Stimulated activated CD8-positive, alpha-beta memory T cell treated with anti-CD3 and anti-CD28 coated beads, Interleukin-7, amount 100 ng/mL, for 1 hour (primary cell): Measurements from ENCODE around the gene SLC7A1.

Experiments
- DNase-seq, 2 donors: peaks; one replicate each; pipeline ENCODE4 v3.0.0-alpha.2; 2020; ENCODE audit warnings: low read depth in 2 of 2

Gene SLC7A1

GRCh38 chr13:29561918-29562317, 33.6 kb downstream of the SLC7A1 start:
- no peak for DNase-seq

- no peak for DNase-seq
Observed at GRCh38 chr13:29556742-29557141, 38.7 kb downstream of the SLC7A1 start.

DNA sequence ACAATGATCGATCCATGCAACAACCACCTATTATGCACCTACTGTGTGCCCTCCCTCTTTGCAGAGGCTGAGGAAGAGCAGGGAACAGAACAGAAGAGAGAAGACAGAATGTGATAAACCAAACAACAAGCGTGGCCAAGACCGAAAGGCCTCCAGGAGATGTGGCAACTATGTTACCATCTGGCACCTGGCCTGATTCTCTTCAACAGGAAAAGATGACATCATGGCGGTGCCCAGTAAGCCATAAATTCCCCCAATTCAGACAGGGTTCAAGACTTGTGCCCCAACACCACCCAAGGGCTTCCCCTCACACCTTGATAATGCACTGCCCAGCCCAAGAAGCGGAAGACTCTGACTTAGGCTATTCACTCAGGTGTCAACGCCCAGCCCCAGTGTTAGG, 44.3 kb downstream of the SLC7A1 start:
- DNase-seq: no peak

- DNase-seq: no peak
Observed at GRCh38 chr13:29550430-29550988, 45.0 kb downstream of the SLC7A1 start.

DNA sequence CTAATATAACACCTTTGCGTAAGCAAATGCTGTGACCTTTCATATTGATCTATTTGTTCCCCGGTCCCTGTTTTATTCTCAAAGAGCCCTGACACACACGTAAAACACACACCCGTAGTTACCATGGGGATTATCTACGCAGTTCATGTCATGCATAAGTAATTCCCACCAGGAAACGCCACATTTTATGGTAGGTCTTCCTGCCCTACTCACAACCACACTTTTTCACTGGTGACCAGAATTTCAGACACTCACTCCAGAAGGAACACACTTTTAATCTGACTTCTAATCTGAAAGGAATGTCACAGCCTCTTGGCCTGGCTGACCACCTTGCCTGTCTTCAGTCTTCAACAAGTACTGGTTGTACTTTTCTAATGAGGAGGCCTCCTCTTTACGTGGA, 46.8 kb downstream of the SLC7A1 start:
- no peak for DNase-seq

GRCh38 chr13:29547153-29547552, 48.3 kb downstream of the SLC7A1 start:
- DNase-seq: no peak

DNA sequence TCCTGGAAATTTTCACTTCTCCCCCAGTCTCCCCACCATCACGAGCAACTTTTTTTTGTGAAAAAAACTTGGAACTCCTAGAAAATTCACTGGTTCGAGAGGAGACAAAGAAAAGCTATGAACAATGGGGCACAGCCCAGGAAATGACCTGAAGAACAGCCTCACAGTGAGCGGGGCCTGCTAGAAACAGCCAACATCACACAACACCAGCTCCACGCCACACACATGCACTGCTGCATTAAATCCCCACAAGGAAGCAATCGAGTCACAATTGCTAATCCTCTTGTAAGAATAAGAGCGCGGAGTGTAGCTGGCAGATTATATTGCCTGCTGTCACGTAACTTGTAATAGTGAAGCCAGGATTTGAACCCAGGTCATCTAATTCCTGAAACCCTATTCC, 48.8 kb downstream of the SLC7A1 start:
- DNase-seq: no peak

DNA sequence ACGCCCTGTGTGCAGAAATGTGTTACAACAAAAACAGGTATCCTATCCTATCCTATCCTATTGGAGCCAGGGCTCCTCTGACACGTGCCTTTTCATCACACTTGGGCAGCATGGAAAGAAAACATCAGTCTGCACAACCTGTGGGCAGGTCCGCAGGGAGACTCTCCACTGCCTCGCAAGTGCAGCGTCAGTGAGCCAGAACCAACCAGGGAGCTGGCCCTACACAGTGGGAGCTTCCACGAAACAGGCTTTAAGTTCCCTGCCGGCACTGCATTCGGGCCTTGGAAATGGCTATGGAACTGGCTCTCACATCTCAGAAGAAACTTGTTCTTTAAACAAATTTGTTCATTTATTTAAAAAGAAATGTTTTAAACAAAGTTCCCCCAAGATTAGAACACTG, 49.5 kb downstream of the SLC7A1 start:
- no peak for DNase-seq

DNA sequence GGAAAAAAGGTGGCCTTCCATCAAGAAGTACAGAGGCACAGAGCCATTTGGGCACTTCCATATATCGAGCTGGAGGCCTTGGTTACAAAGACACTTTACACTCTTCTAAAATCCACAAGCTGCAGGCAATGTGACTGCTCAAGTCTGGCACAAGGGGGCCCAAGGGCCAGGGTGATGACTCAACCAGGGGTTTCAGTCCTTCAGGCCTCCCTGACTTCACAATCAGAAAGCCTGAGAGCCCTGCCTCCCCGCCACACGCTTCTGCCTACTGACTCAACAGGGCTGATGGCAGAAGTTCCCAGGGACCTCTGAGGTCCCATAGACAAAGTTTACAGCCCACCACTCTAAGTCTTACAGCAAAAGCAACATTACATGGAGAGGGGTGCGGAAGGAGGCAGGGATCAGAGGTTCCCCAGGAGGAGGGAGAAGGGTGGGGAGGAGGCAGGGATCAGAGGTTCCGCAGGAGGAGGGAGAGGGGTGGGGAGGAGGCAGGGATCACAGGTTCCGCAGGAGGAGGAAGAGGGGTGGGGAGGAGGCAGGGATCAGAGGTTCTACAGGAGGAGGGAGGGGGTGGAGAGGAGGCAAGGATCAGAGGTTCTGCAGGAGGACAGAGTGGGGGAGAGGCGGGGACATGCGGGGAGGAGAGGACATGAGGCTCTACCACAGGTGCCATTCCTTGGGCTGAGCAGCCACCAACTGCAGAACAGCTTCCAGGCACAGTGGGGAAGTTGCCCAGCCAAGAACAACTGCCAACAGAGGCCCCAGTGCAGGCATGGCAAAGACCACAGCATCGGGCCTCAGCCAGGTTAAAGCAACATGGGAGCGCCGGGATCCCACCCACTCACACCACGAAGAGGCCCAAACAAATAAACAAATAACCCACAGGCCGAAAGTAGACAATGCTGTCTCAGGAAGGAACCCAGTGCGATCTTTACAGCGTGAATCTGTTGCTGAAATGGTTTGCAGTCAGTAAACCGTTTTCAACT, 52.0 kb downstream of the SLC7A1 start:
- no peak for DNase-seq

GRCh38 chr13:29542381-29542780, 53.1 kb downstream of the SLC7A1 start:
- DNase-seq: no peak

GRCh38 chr13:29541400-29541799, 54.1 kb downstream of the SLC7A1 start:
- no peak for DNase-seq

DNA sequence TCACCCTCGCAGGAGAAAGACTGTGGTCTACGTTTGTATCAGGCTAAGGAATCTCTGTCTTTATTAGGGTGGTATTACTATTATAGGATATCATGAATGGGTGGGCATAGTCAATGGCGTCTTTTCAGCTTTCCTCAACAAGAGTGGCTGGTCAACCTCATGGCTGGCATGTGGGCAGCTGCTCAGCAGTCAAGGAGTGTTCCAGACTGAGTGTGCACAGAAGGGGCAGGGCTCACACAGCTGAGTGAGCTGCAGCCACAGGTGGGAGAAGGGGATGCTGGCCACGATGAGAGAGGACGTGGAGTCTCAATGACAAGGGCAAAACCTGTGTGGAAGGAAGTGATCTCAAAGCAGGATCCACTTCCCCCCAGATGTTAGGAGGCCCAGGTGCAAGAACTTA, 54.7 kb downstream of the SLC7A1 start:
- no peak for DNase-seq

DNA sequence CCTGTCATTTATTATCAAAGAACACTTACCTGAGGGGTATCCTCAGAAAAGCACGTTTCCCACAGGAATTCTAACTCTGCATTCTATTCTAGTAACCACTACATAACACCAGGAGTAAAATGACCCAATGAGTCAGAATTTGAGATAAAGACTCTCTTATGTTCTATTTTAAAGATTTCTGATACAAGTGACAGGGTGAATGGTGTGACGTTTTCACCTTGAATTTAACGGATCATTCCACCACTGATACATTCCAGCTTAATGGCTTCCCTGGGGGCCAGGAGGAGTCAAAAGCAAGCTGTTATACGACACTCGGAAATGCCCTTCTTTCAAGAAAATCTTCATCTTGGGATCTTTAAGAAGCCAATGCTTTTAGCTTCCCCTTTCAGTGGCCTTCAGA, 55.2 kb downstream of the SLC7A1 start:
- DNase-seq: no peak

DNA sequence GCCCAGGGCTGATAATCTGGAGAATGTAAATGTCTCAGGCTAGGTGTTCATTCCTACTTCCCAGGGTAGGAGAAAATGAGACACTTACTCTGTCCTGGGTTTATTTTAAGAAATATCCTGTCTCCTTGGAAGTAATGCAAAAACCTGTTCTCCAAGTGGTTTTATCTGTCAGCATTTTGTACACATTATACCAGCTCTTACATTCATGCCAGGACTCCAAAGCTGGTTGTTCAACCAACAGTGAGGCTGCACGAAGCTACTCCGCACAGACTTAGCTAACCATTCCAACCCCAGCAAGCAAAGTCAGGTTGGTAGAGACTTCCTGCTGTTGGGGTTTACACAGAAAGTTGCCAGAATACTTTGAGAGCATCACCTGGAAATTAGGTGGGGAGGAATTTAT, 55.6 kb downstream of the SLC7A1 start:
- DNase-seq: no peak

DNA sequence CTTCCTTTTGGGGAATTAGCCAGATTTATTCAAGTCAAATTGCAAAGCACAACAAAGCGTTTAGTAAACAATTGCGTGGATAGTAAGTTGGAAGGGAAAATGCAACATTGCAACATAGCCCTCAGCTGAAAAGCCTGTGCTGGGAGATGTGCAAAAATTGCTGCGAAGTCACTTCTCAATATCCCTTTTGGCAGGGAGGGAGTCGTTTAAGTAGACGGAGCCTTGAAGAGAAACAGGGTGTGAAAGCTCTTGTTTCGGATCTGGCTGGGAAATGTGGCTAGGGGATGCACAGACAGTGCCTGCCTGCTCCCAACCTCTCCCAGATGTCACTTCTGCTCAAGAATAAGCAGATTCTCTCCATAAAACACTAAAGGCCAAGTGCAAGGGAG, 56.8 kb downstream of the SLC7A1 start:
- DNase-seq: no peak

DNA sequence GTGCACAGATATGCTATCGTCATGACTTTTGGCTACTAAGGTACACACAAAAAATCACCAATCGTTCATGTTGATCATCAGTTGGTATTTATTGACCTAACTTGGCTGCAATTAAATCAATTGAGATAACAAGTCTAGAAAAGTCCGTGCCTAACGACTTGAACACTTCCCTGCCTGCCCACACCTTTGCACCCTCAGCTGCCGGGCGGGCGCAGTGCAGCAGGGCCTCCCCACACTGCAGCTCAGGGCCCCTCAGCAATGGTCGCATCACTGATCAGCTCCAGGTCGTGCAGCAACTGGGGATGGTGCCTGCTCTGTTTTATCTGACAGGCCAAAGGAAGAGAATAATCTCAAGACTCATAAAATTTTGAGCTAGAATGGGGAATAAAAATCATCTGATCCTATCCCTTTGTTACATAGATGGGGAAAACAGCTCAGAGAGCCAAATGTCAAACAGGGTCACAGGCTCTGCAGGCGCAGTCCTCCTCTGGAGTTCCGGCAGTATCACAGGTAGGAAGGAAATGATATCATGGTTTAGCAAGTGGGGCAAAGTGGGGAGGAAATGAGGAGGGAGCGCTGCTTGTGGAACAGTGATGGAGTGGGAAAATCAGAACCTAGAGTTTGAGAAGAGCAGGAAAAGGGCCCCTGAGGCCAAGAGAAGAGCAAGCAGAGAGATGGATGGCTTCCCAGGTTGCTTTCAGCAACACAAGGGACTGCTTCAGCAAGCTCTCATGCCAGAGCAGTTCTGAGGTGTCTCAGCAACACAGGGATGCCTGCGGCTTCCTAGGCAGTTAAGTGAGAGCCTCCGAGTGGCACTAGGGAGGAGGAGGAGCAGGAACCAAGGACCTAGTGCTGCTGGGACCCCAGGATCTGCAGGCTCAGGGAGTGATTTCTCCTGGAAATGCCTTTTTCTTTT, 57.5 kb downstream of the SLC7A1 start:
- DNase-seq: no peak

DNA sequence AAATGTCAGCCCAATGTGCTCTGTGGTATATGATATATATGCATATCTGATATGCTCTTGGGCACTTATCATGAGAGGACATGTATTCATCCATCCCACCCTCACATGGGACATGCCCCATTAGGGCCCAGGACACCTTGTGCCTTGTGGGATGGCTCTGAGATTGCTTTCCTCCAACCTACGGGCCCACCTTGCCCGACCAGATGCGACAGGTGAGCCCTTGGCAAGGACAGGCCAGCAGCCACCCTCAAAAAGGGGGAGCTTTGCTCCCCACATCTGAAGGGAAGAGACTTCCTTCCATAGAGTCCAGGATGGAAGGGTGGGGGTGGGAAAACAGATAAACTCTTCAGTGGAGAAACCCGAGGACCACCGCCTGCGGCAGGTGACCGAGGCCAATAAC, 58.6 kb downstream of the SLC7A1 start:
- no peak for DNase-seq

DNA sequence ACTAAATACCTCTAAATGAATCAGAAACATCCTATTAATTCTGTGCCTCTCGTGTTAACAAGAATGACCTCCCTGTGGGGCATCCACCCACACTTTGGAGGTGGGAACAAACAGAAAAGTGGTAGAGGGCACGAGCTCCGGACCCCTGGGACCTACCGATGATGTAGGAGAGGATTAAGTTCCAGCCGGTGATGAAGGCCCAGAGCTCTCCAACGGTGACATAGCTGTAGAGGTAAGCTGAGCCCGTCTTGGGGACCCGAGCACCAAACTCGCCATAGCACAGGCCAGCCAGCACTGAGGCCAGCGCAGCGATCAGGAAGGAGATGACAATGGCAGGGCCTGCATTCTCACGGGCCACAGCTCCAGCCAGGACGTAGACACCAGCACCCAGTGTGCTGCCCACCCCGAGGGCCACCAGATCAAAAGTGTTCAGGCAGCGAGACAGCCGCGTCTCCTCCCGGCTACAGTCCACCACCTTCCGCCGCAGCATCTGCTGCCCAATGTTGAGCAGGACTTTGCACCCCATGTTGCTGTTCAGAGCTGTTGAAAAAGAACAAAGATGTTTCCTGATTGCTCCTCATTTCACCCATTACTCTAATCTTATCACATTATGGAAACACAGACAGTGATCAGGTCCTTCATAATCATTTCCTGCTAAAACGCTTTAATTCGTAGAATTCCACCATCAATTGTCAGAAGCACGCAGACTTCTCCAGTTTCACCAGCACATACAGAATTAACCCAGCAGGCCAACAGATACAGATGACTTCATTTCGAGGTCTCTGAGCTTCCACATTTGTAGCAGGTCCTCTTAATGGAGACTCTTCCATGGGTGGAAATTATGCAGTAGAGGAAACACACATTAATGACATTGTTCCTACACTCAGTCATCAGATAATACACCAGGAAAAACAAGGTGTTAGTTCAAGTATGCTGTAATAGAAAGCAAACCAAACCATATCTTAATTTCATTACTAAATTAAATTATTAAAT, 59.5 kb downstream of the SLC7A1 start:
- no peak for DNase-seq

GRCh38 chr13:29534083-29534482, 61.4 kb downstream of the SLC7A1 start:
- DNase-seq: no peak

- no peak for DNase-seq
Observed at GRCh38 chr13:29532821-29533220, 62.7 kb downstream of the SLC7A1 start.

GRCh38 chr13:29532116-29532515, 63.4 kb downstream of the SLC7A1 start:
- no peak for DNase-seq
